Ishikawa (cell line): ENCODE measurements around the gene CYP27A1.

Experiments
- CEBPB ChIP-seq: IDR thresholded peaks from 2 replicates; pipeline ENCODE4 v1.6.1; 2012
- CREB1 ChIP-seq: IDR thresholded peaks from 2 replicates; pipeline ENCODE4 v1.6.1; 2012; ENCODE audit warnings: low read depth
- EGR1 ChIP-seq: IDR thresholded peaks from 2 replicates; pipeline ENCODE4 v1.6.1; 2012
- EP300 ChIP-seq: IDR thresholded peaks from 2 replicates; pipeline ENCODE4 v1.6.1; 2012; ENCODE audit warnings: borderline replicate concordance
- MAX ChIP-seq: IDR thresholded peaks from 2 replicates; pipeline ENCODE4 v1.6.1; 2012
- NFIC ChIP-seq: IDR thresholded peaks from 2 replicates; pipeline ENCODE4 v1.6.1; 2012
- RAD21 ChIP-seq: IDR thresholded peaks from 2 replicates; pipeline ENCODE4 v1.6.1; 2012; ENCODE audit warnings: low read depth
- REST ChIP-seq: IDR thresholded peaks from 2 replicates; pipeline ENCODE4 v1.6.1; 2012; ENCODE audit warnings: low read depth, mild to moderate bottlenecking
- TAF1 ChIP-seq: IDR thresholded peaks from 2 replicates; pipeline ENCODE4 v1.6.1; 2012; ENCODE audit warnings: low read depth, mild to moderate bottlenecking
- TEAD4 ChIP-seq: IDR thresholded peaks from 2 replicates; pipeline ENCODE4 v1.6.1; 2012
- USF1 ChIP-seq: IDR thresholded peaks from 2 replicates; pipeline ENCODE4 v1.6.1; 2012
- YY1 ChIP-seq: IDR thresholded peaks from 2 replicates; pipeline ENCODE4 v1.6.1; 2012; ENCODE audit warnings: low read depth
- ZBTB7A ChIP-seq: IDR thresholded peaks from 2 replicates; pipeline ENCODE4 v1.6.1; 2012; ENCODE audit warnings: low read depth

- no peak for TF ChIP-seq TAF1
- TF ChIP-seq CEBPB = no peak
- no peak for TF ChIP-seq NFIC
- TF ChIP-seq USF1 = no peak
- TF ChIP-seq CREB1 = no peak
- TF ChIP-seq REST = no peak
- no peak for TF ChIP-seq ZBTB7A
- no peak for TF ChIP-seq EP300
- no peak for TF ChIP-seq MAX
- TF ChIP-seq RAD21 = no peak
- TF ChIP-seq YY1 = no peak
- TF ChIP-seq EGR1 = no peak
- no peak for TF ChIP-seq TEAD4
These were observed 4.5 kb upstream of the CYP27A1 start for GRCh38 chr2:218777276-218777990.
